Activated CD4-positive, alpha-beta memory T cell treated with anti-CD3 and anti-CD28 coated beads for 36 hours (primary cell): ENCODE measurements around the gene TMPRSS7. TPM values are rescaled to one million over a fixed set of nuclear protein-coding genes. Genes with fewer than 3 reads are reported as not detected.
A peak's percentile ranks its signal among the peaks of the same experiment; 100 is the strongest.

Source experiments
- CTCF ChIA-PET: fragments of 350-600 bp; sonication (Branson Sonifier 250); formaldehyde crosslinking; loops from one replicate; lab custom pipeline; 2021; ENCODE audit warnings: antibody characterized with exemption, inconsistent platforms; lab: Charles Lee
- POLR2A ChIA-PET: fragments of 350-600 bp; sonication (Branson Sonifier 250); formaldehyde crosslinking; loops from one replicate; lab custom pipeline; 2021; ENCODE audit warnings: antibody characterized with exemption; lab: Charles Lee
- DNase-seq: peaks from one replicate; pipeline ENCODE4 v3.0.0-alpha.2; 2020
- H3K27ac Mint-ChIP-seq: one replicate; pipeline ENCODE4 v1.8.0; 2021; ENCODE audit warnings: mixed read lengths
- H3K27me3 Mint-ChIP-seq: one replicate; pipeline ENCODE4 v1.8.0; 2021; ENCODE audit warnings: mixed read lengths
- H3K36me3 Mint-ChIP-seq: one replicate; pipeline ENCODE4 v1.8.0; 2021; ENCODE audit warnings: mixed read lengths
- H3K4me1 Mint-ChIP-seq: one replicate; pipeline ENCODE4 v1.8.0; 2021; ENCODE audit warnings: low read depth, mixed read lengths
- H3K4me3 Mint-ChIP-seq: one replicate; pipeline ENCODE4 v1.8.0; 2021; ENCODE audit warnings: mild to moderate bottlenecking, mixed read lengths
- H3K9me3 Mint-ChIP-seq: one replicate; pipeline ENCODE4 v1.8.0; 2021; ENCODE audit warnings: mixed read lengths
- intact Hi-C: fragments of 100-400 bp; cut with micrococcal nuclease; formaldehyde crosslinking; loops from one replicate; pipeline ENCODE4 v1.15.1; 2023
- microRNA-seq: library from miRNA; unstranded; fragments of <30 nt; microRNA quantifications from one replicate; pipeline ENCODE4 v1.2.0, GENCODE V29; 2022; ENCODE audit warnings: borderline number of aligned reads, borderline microRNAs expressed, borderline replicate concordance
- total RNA-seq, 2 experiments: library from RNA; stranded (reverse); gene quantifications; one replicate each; pipeline ENCODE4 v1.2.3, GENCODE V29; 2021

The TMPRSS7 gene
- total RNA-seq, 2 experiments from 2014 or later: not detected

DNA sequence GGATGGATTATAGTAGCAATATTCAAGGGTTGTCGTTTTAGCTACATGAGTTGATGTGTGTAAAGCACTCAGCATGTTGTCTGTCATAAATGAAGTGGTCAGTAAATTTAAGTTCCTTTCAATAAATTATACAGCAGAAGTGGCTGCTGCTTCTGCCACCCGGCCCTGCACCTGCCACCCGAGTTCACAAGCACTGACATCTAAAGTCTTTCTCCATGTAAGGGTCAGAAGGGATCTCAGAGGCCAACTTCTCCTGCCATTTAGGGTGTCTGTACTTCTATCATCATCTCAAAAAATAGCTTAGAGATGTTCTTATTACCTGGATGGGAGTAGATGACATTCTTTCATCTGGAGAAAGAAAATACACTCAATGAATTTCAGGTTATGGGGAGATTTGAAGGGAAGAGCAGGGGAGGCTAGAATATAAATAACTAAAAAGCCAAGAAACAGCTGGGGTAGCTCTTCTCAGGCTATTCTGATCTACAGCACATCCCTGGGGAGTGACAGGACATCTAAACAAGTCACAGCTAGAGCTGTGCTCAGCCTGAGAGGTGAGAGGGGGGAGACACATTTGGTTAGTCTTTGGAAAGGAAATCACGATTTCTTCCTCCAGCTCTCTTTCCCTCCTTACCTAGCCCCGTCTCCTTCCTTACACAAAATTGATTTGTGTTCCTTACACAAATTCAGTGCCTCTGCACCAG lies 90.5 kb downstream of the TMPRSS7 start:
- POLR2A ChIA-PET: no interaction called here
- Mint-ChIP-seq H3K4me1 (peaks cover 66% of the 10 kb centered on the region), H3K27ac (no peak overlapping the region), H3K36me3 (peaks cover 25% of the 10 kb centered on the region), H3K27me3 (no peaks in the 10 kb centered on the region), H3K9me3 (no peaks in the 10 kb centered on the region), H3K4me3 (no peak overlapping the region)
- intact Hi-C loops: loop anchor here (5.0 kb wide), 1 partner anchor 177 kb away; no protein-coding TSS in a partner anchor
- CTCF ChIA-PET: interaction anchor here (1.2 to 5.7 kb wide), 3 partner anchors 13 to 313 kb away, joined by 3 to 42 read pairs (median 11); no protein-coding TSS in a partner anchor
- no peak for DNase-seq

DNA sequence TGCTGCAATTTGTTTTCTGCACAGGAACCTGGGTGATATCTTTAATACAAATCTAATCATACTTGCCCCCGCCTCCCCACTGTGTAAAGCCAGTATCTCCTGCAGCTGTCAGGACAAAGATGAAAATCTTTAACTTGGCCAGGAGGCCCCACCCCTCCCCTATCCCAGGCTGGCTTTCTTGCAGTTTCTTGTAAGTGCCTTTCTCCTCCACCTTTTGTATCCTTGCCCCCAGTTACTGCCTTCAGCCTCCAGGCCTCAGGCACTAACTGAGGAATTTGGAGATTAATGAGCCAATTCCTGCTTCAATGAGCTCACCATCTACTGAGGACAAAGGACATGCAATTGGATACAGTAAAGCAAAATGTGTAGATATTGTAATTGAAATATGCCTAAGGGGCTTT lies 92.0 kb downstream of the TMPRSS7 start:
- peaks cover 27% of the 10 kb centered on the region for H3K36me3 Mint-ChIP-seq
- intact Hi-C loops: loop anchor here (5.0 kb wide), 1 partner anchor 176 kb away; no protein-coding TSS in a partner anchor
- CTCF ChIA-PET: interaction anchor here (2.4 to 5.7 kb wide), 2 partner anchors 11 to 15 kb away, joined by 11 to 42 read pairs; no protein-coding TSS in a partner anchor
- H3K9me3 Mint-ChIP-seq: no peaks in the 10 kb centered on the region
- H3K27ac Mint-ChIP-seq: peak overlapping the region; percentile 88
- H3K4me3 Mint-ChIP-seq: peak overlapping the region; percentile 23
- no peaks in the 10 kb centered on the region for H3K27me3 Mint-ChIP-seq
- POLR2A ChIA-PET: no interaction called here
- DNase-seq: no peak
- H3K4me1 Mint-ChIP-seq: peaks cover 69% of the 10 kb centered on the region

- H3K36me3 Mint-ChIP-seq: peaks cover 23% of the 10 kb centered on the region
- peak; percentile 17 for DNase-seq
- no peaks in the 10 kb centered on the region for H3K27me3 Mint-ChIP-seq
- ChIA-PET POLR2A (interaction anchor here (0.8 kb wide), 1 partner anchor 12 kb away, joined by 3 read pairs; no protein-coding TSS in a partner anchor), CTCF (interaction anchor here (1.4 to 5.7 kb wide), 3 partner anchors 10 to 223 kb away, joined by 3 to 42 read pairs (median 18); no protein-coding TSS in a partner anchor)
- H3K4me1 Mint-ChIP-seq: peaks cover 71% of the 10 kb centered on the region
- intact Hi-C loops: loop anchor here (1.0 to 5.0 kb wide), 2 partner anchors 15 to 174 kb away; no protein-coding TSS in a partner anchor
- H3K4me3 Mint-ChIP-seq: peak overlapping the region; percentile 51
- no peaks in the 10 kb centered on the region for H3K9me3 Mint-ChIP-seq
- H3K27ac Mint-ChIP-seq: peak overlapping the region; percentile 88
Observed at GRCh38 chr3:112127522-112128494, 93.3 kb downstream of the TMPRSS7 start.

GRCh38 chr3:112128843-112129727 lies 94.5 kb downstream of the TMPRSS7 start:
- peak; percentile 73 for DNase-seq
- Mint-ChIP-seq H3K4me3 (peak overlapping the region; percentile 30), H3K9me3 (no peaks in the 10 kb centered on the region), H3K27ac (peak overlapping the region; percentile 88), H3K4me1 (peaks cover 82% of the 10 kb centered on the region), H3K36me3 (peaks cover 20% of the 10 kb centered on the region), H3K27me3 (no peaks in the 10 kb centered on the region)
- ChIA-PET CTCF (interaction anchor here (0.6 to 5.7 kb wide), 4 partner anchors 8 to 256 kb away, joined by 3 to 42 read pairs (median 10); no protein-coding TSS in a partner anchor), POLR2A (no interaction called here)
- intact Hi-C loops: loop anchor here (1.0 to 5.0 kb wide), 3 partner anchors 14 to 173 kb away; no protein-coding TSS in a partner anchor

- Mint-ChIP-seq H3K4me3 (peak overlapping the region; percentile 14), H3K9me3 (no peaks in the 10 kb centered on the region), H3K36me3 (peaks cover 15% of the 10 kb centered on the region), H3K27ac (peak overlapping the region; percentile 88), H3K27me3 (no peaks in the 10 kb centered on the region), H3K4me1 (peaks cover 87% of the 10 kb centered on the region)
- ChIA-PET CTCF (interaction anchor here (1.6 to 5.7 kb wide), 2 partner anchors 19 kb away, joined by 4 to 42 read pairs; no protein-coding TSS in a partner anchor), POLR2A (no interaction called here)
- DNase-seq: no peak
- intact Hi-C loops: loop anchor here (1.0 to 5.0 kb wide), 3 partner anchors 18 to 513 kb away; no protein-coding TSS in a partner anchor
Observed at GRCh38 chr3:112129925-112130637, 95.5 kb downstream of the TMPRSS7 start.

GRCh38 chr3:112130638-112130993 lies 96.1 kb downstream of the TMPRSS7 start:
- H3K27me3 Mint-ChIP-seq: no peaks in the 10 kb centered on the region
- peaks cover 90% of the 10 kb centered on the region for H3K4me1 Mint-ChIP-seq
- H3K9me3 Mint-ChIP-seq: no peaks in the 10 kb centered on the region
- peaks cover 13% of the 10 kb centered on the region for H3K36me3 Mint-ChIP-seq
- H3K4me3 Mint-ChIP-seq: peak overlapping the region; percentile 14
- CTCF ChIA-PET: interaction anchor here (0.9 to 1.6 kb wide), 2 partner anchors 19 to 163 kb away, joined by 3 to 4 read pairs; no protein-coding TSS in a partner anchor
- H3K27ac Mint-ChIP-seq: peak overlapping the region; percentile 88
- POLR2A ChIA-PET: no interaction called here
- no peak for DNase-seq
- intact Hi-C loops: loop anchor here (5.0 kb wide), 1 partner anchor 513 kb away; no protein-coding TSS in a partner anchor

Small RNA genes within 50 kb of the gene (microRNA-seq; reads per million reads assigned to microRNA genes)
- not detected for gene MIR567

Other genes starting within 250 kb of the TMPRSS7 start
- 1 to 10 TPM; 2.1 TPM for gene PHLDB2, start 175.5 kb upstream of the TMPRSS7 start, total RNA-seq
- gene ABHD10, start 55.7 kb upstream of the TMPRSS7 start, total RNA-seq: 10 to 100 TPM; 79.8 to 84.2 TPM
- gene TAGLN3, start 35.8 kb upstream of the TMPRSS7 start, total RNA-seq: under 1 TPM; 0.78 to 0.85 TPM
- gene C3orf52, start 51.7 kb downstream of the TMPRSS7 start, total RNA-seq: 1 to 10 TPM; 3.3 to 4.4 TPM
- gene GCSAM, start 98.5 kb downstream of the TMPRSS7 start, total RNA-seq: 10 to 100 TPM; 11.7 to 14.4 TPM